Astrocyte (in vitro differentiated cells and primary cell): Measurements from ENCODE around the gene SLC38A1.

Source experiments
- CTCF ChIP-seq: IDR thresholded peaks from 2 replicates; pipeline ENCODE4 v1.5.1; 2011; ENCODE audit warnings: low read depth, mild to moderate bottlenecking, inconsistent platforms, low read length, moderate library complexity; ENCODE audit not compliant: insufficient read depth
- EZH2 ChIP-seq: IDR thresholded peaks from 2 replicates; pipeline ENCODE4 v1.6.1; 2012; ENCODE audit warnings: mild to moderate bottlenecking, low read length, inconsistent platforms; ENCODE audit not compliant: insufficient read depth

DNA sequence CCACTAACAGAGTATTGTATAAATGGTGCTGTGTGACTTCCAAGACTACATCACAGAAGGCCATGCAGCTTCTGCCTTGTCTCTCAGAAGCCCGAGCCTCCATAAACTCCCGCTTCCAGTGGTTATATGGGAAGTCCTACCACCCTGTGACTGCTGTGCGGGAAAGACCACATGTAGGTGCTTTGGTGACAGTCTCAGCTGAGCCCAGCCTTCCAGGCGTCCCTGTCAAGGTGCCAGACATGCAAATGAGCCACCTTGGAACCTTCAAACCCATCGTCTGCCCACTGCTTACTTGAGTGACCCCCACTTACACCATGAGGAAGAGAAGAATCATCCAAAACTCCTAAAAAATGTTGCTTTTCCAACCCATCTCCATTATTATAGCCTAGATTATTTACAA, 123.0 kb downstream of the SLC38A1 start:
- TF ChIP-seq CTCF (no peak), EZH2 (no peak)
